HG03520 (cell line): ENCODE data around the gene QRICH2.
"Not testable (repeated sequence)": the region's sequence is repeated elsewhere in the genome, so short reads cannot be mapped to it uniquely, and the experiment has no call there.

Source experiments
- ATAC-seq: cut with Tn5 transposase; IDR thresholded peaks from one replicate; pipeline ENCODE4 v1.9.1; 2021; ENCODE audit warnings: mild to moderate bottlenecking, moderate library complexity; ENCODE audit not compliant: unreplicated experiment

QRICH2 gene

DNA sequence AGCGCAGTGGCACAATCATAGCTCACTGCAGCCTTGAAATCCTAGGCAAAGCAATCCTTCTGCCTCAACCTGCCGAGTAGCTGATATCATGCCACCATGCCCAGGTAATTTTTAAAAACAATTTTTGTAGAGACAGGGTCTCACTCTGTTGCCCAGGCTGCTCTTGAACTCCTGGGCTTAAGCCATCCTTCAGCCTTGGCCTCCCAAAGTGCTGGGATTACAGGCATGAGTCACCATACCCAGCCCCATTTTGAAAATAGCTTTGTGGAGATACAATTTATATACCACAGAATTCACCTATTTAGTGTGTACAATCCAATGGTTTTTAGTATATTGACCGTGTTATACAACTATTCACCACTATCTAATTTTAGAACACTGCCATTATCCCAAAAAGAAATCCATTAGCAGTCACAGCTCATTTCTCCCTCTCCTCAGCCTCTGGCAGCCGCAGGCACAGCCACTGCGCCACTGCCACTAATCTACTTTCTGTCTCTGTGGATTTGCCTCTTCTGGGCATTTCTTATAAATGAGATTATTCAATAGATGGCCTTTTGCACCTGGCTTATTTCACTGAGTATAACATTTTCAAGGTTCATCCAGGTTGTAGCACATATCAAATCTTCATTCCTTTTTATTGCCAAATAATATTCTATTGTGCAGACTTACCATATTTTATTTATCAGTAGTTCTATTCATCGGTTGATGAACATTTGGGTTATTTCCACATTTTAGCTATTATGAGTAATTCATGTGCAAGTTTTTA lies 74.3 kb downstream of the QRICH2 start:
- no peak for ATAC-seq

DNA sequence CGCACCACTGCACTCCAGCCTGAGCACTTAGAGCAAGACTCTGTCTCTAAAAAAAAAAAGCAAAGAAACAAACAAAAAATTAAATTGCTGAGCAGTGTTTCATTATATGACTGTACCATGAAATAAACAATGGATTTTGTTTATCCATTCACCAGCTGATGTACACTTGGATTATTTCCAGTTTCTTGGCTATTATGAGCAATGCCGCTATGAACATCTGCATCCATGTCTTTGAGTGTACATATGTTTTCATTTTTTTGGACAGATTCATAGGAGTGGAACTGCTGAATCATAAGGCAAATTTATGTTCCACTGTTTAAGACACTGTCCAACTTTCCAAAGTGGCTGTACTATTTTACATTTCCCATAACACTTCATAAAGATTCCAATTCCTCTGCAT lies 75.7 kb downstream of the QRICH2 start:
- ATAC-seq: no peak

DNA sequence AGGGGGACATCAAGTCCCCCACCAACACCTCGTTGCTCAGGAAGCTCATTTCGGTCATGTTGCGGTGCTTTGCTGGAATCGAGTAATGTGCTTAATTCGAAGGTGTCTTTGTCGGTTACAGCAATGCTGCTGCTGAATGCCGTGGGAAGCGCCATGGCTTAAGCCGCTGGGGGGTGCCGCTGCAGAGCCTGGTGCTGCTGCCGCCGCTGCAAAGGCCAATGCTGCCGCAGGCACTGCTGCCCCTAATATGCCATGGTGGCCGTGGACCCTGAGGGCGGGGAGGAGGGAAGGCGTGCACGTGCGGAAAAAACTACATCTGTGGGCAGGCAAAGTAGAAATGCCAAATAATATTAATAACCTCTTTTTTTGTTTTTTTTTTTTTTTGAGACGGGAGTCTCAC lies 81.3 kb downstream of the QRICH2 start:
- ATAC-seq: not testable (repeated sequence)

DNA sequence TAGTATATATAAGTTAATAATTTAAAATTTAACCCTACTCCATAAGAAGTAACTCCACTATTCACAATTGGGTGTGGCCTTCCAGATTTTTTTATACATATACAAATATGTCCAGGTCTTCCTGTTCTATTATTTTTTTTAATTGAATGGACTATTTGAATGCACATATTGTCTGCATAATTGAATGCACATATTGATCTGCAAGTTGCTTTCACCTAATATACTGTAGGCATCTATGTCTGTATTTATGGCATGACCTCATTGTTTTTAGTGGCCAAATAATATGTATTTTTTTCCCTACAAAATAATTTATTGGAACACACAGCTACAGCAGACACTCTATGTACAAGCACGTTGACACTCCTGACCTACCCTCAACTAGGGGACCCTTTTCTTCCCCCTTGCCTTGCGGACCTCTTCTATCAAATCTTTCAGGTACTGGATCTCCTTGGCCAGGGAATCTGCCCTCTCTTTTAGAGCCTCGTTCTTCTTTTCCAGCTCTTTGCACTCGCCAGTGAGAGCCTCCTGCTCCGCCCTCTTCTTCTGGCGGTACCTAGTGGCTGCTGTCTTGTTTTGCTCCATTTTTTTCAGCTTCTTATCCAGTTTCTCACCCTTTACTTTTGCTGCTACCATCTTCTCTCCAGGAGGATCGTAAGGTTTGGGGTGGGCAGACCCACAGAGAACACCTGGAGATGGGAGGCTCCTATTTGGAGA lies 82.5 kb downstream of the QRICH2 start:
- ATAC-seq: not testable (repeated sequence)
